ENCODE data around the gene BOC.

BOC gene

DNA sequence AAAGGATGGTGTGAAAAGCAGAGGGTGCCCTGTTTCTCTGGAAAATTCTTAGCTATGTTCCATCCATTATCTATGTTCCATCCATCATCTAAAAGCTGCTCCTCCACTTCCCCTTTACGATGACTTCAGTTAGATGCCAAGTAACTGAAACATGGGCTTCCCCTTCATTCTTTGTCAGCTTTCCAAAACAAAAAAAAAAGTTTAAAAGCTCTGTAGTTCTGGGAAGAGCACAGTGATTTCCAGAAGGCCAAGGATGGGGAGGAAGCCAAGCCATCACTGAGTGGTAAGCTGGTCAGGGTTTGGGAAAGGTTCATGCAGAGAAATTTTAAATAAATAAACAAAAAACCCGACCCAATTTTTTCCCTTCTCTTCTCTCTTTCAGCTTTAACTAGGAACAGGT is 118.4 kb downstream of the BOC start:
- TF ChIP-seq, protein P1, sequence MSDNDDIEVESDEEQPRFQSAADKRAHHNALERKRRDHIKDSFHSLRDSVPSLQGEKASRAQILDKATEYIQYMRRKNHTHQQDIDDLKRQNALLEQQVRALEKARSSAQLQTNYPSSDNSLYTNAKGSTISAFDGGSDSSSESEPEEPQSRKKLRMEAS (IDR thresholded peaks at IDR 0.05), result no peak
- TF ChIP-seq FOXM1 (IDR thresholded peaks at IDR 0.05; ENCODE audit: borderline replicate concordance, low read depth), result no peak
- TF ChIP-seq TCF12 (IDR thresholded peaks at IDR 0.05; ENCODE audit: low read depth), result no peak
- no peak for TF ChIP-seq NFIC (IDR thresholded peaks at IDR 0.05)
- TF ChIP-seq TEAD4 (IDR thresholded peaks at IDR 0.05), result no peak
- no peak for TF ChIP-seq ZBTB7A (IDR thresholded peaks at IDR 0.05; ENCODE audit: low read depth)
- TF ChIP-seq TAF1 (IDR thresholded peaks at IDR 0.05; ENCODE audit: low read depth), result no peak
- TF ChIP-seq, protein P2, sequence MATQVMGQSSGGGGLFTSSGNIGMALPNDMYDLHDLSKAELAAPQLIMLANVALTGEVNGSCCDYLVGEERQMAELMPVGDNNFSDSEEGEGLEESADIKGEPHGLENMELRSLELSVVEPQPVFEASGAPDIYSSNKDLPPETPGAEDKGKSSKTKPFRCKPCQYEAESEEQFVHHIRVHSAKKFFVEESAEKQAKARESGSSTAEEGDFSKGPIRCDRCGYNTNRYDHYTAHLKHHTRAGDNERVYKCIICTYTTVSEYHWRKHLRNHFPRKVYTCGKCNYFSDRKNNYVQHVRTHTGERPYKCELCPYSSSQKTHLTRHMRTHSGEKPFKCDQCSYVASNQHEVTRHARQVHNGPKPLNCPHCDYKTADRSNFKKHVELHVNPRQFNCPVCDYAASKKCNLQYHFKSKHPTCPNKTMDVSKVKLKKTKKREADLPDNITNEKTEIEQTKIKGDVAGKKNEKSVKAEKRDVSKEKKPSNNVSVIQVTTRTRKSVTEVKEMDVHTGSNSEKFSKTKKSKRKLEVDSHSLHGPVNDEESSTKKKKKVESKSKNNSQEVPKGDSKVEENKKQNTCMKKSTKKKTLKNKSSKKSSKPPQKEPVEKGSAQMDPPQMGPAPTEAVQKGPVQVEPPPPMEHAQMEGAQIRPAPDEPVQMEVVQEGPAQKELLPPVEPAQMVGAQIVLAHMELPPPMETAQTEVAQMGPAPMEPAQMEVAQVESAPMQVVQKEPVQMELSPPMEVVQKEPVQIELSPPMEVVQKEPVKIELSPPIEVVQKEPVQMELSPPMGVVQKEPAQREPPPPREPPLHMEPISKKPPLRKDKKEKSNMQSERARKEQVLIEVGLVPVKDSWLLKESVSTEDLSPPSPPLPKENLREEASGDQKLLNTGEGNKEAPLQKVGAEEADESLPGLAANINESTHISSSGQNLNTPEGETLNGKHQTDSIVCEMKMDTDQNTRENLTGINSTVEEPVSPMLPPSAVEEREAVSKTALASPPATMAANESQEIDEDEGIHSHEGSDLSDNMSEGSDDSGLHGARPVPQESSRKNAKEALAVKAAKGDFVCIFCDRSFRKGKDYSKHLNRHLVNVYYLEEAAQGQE (IDR thresholded peaks at IDR 0.05; ENCODE audit: low read depth), result no peak
- no peak for TF ChIP-seq RAD21 (IDR thresholded peaks at IDR 0.05; ENCODE audit: low read depth)
- TF ChIP-seq EGR1 (IDR thresholded peaks at IDR 0.05), result no peak
- no peak for TF ChIP-seq CREB1 (IDR thresholded peaks at IDR 0.05; ENCODE audit: low read depth)
- TF ChIP-seq, protein P3, sequence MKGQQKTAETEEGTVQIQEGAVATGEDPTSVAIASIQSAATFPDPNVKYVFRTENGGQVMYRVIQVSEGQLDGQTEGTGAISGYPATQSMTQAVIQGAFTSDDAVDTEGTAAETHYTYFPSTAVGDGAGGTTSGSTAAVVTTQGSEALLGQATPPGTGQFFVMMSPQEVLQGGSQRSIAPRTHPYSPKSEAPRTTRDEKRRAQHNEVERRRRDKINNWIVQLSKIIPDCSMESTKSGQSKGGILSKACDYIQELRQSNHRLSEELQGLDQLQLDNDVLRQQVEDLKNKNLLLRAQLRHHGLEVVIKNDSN (IDR thresholded peaks at IDR 0.05), result no peak
- no peak for TF ChIP-seq EP300 (IDR thresholded peaks at IDR 0.05; ENCODE audit: borderline replicate concordance)
- no peak for TF ChIP-seq CEBPB (IDR thresholded peaks at IDR 0.05)
- no peak for TF ChIP-seq YY1 (IDR thresholded peaks at IDR 0.05; ENCODE audit: low read depth)

DNA sequence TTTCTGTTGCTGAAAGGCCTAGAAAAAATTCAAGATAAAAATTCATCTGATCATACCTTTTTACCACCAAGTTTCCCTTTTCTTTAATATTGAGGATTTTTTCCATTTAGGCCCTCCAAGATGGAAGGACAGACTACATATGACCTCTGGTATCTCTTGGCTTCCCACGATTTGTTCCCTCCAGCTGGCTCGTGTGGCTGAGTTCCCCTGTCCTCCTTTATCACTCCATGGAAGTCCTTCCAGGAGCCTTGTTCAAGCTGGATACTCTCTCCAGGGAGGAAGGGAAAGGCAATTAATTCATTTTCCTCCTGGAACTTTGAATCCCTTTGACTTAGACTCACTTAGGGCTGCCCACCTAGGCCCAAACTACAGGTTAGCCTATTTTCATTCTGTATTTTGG is 119.4 kb downstream of the BOC start:
- TF ChIP-seq YY1 (IDR thresholded peaks at IDR 0.05; ENCODE audit: low read depth), result no peak
- TF ChIP-seq, protein P3 (IDR thresholded peaks at IDR 0.05), result no peak
- TF ChIP-seq EP300 (IDR thresholded peaks at IDR 0.05; ENCODE audit: borderline replicate concordance), result no peak
- no peak for TF ChIP-seq CEBPB (IDR thresholded peaks at IDR 0.05)
- TF ChIP-seq TEAD4 (IDR thresholded peaks at IDR 0.05), result no peak
- TF ChIP-seq EGR1 (IDR thresholded peaks at IDR 0.05), result no peak
- TF ChIP-seq, protein P1 (IDR thresholded peaks at IDR 0.05), result no peak
- TF ChIP-seq CREB1 (IDR thresholded peaks at IDR 0.05; ENCODE audit: low read depth), result no peak
- no peak for TF ChIP-seq NFIC (IDR thresholded peaks at IDR 0.05)
- no peak for TF ChIP-seq ZBTB7A (IDR thresholded peaks at IDR 0.05; ENCODE audit: low read depth)
- TF ChIP-seq, protein P2 (IDR thresholded peaks at IDR 0.05; ENCODE audit: low read depth), result no peak
- no peak for TF ChIP-seq TCF12 (IDR thresholded peaks at IDR 0.05; ENCODE audit: low read depth)
- TF ChIP-seq TAF1 (IDR thresholded peaks at IDR 0.05; ENCODE audit: low read depth), result no peak
- TF ChIP-seq RAD21 (IDR thresholded peaks at IDR 0.05; ENCODE audit: low read depth), result no peak
- TF ChIP-seq FOXM1 (IDR thresholded peaks at IDR 0.05; ENCODE audit: borderline replicate concordance, low read depth), result no peak

DNA sequence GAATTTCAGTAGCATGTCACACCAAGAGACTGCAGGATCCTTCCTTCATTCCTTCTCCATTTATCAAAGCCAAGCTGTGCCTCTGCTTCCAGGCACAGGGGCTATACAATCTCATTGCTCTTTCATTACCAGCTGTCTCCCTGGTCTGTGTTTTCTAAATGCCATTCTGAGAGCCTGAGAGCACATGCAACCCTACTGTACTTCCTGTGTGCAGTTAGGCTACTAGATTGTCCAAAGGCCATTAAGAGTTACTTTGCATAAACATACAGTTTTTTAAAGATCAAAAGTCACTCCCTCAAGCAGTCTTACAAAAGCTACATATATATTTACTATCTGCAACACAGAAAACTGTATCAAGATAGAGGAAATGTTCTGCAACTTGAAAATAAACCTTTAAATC is 119.8 kb downstream of the BOC start:
- TF ChIP-seq CEBPB (IDR thresholded peaks at IDR 0.05) (no peak), CREB1 (IDR thresholded peaks at IDR 0.05; ENCODE audit: low read depth) (no peak), TAF1 (IDR thresholded peaks at IDR 0.05; ENCODE audit: low read depth) (no peak), RAD21 (IDR thresholded peaks at IDR 0.05; ENCODE audit: low read depth) (no peak), TEAD4 (IDR thresholded peaks at IDR 0.05) (no peak), FOXM1 (IDR thresholded peaks at IDR 0.05; ENCODE audit: borderline replicate concordance, low read depth) (no peak), ZBTB7A (IDR thresholded peaks at IDR 0.05; ENCODE audit: low read depth) (no peak)
